H9 (cell line): Measurements from ENCODE around the gene SPATA16. TPM values are rescaled to one million over a fixed set of nuclear protein-coding genes. Genes with fewer than 3 reads are reported as not detected.

ENCODE experiments used
- DNase-seq: peaks from one replicate; pipeline ENCODE4 v3.0.0-alpha.2; 2017
- H2AFZ ChIP-seq: one replicate; pipeline ENCODE4 v1.6.1; 2013; ENCODE audit warnings: mild to moderate bottlenecking, low read length, control low read depth, moderate library complexity
- H2AK5ac ChIP-seq: 2 replicates; pipeline ENCODE4 v1.6.1; 2013; ENCODE audit warnings: low read length, control low read depth, mixed read lengths; ENCODE audit not compliant: insufficient read length
- H2BK120ac ChIP-seq: one replicate; pipeline ENCODE4 v1.6.1; 2013; ENCODE audit warnings: low read depth, mild to moderate bottlenecking, low read length, control low read depth, inconsistent platforms; ENCODE audit not compliant: poor library complexity, severe bottlenecking
- H2BK12ac ChIP-seq: 2 replicates; pipeline ENCODE4 v1.6.1; 2013; ENCODE audit warnings: low read length, control low read depth, mixed read lengths, low read depth; ENCODE audit not compliant: insufficient read length
- H2BK15ac ChIP-seq: 2 replicates; pipeline ENCODE4 v1.6.1; 2013; ENCODE audit warnings: low read depth, low read length, control low read depth
- H2BK20ac ChIP-seq: one replicate; pipeline ENCODE4 v1.6.1; 2013; ENCODE audit warnings: low read depth, mild to moderate bottlenecking, low read length, control low read depth, inconsistent platforms; ENCODE audit not compliant: poor library complexity, severe bottlenecking
- H2BK5ac ChIP-seq: 2 replicates; pipeline ENCODE4 v1.6.1; 2013; ENCODE audit warnings: low read length, control low read depth, mixed read lengths; ENCODE audit not compliant: insufficient read length
- H3K14ac ChIP-seq: 2 replicates; pipeline ENCODE4 v1.6.1; 2013; ENCODE audit warnings: low read length, control low read depth; ENCODE audit not compliant: insufficient read depth
- H3K18ac ChIP-seq: 2 replicates; pipeline ENCODE4 v1.6.1; 2013; ENCODE audit warnings: low read depth, mild to moderate bottlenecking, mixed read lengths, low read length, control low read depth; ENCODE audit not compliant: insufficient read length
- H3K23ac ChIP-seq: 2 replicates; pipeline ENCODE4 v1.6.1; 2013; ENCODE audit warnings: low read length, control low read depth, mixed read lengths, low read depth; ENCODE audit not compliant: insufficient read length
- H3K23me2 ChIP-seq: 2 replicates; pipeline ENCODE4 v1.6.1; 2013; ENCODE audit warnings: low read depth, mild to moderate bottlenecking, mixed read lengths, low read length, control low read depth; ENCODE audit not compliant: insufficient read length, poor library complexity, severe bottlenecking
- H3K27ac ChIP-seq: 2 replicates; pipeline ENCODE4 v1.5.1; 2013; ENCODE audit warnings: low read length, control low read depth, mixed read lengths, low read depth; ENCODE audit not compliant: insufficient read length
- H3K27me3 ChIP-seq: 2 replicates; pipeline ENCODE4 v1.6.1; 2013; ENCODE audit warnings: low read length, control low read depth, inconsistent platforms; ENCODE audit not compliant: insufficient read depth
- H3K4ac ChIP-seq: 2 replicates; pipeline ENCODE4 v1.6.1; 2013; ENCODE audit warnings: low read depth, mild to moderate bottlenecking, control low read depth, inconsistent platforms, low read length, moderate library complexity
- H3K4me1 ChIP-seq: 2 replicates; pipeline ENCODE4 v1.6.1; 2013; ENCODE audit warnings: low read length, control low read depth, inconsistent platforms; ENCODE audit not compliant: insufficient read depth
- H3K4me2 ChIP-seq: 2 replicates; pipeline ENCODE4 v1.6.1; 2013; ENCODE audit warnings: low read length, control low read depth, mixed read lengths; ENCODE audit not compliant: insufficient read length, insufficient read depth
- H3K56ac ChIP-seq: 2 replicates; pipeline ENCODE4 v1.6.1; 2013; ENCODE audit warnings: low read depth, mild to moderate bottlenecking, mixed read lengths, low read length, control low read depth; ENCODE audit not compliant: insufficient read length
- H3K79me1 ChIP-seq: 2 replicates; pipeline ENCODE4 v1.6.1; 2013; ENCODE audit warnings: low read depth, mild to moderate bottlenecking, moderate library complexity, low read length, control low read depth, inconsistent platforms; ENCODE audit not compliant: insufficient read depth, poor library complexity, severe bottlenecking
- H3K79me2 ChIP-seq: 2 replicates; pipeline ENCODE4 v1.6.1; 2013; ENCODE audit warnings: low read length, control low read depth, inconsistent platforms; ENCODE audit not compliant: insufficient read depth
- H3K9ac ChIP-seq: 2 replicates; pipeline ENCODE4 v1.6.1; 2013; ENCODE audit warnings: low read length, control low read depth, mixed read lengths; ENCODE audit not compliant: insufficient read length; ENCODE audit errors: extremely low read depth
- H3K9me3 ChIP-seq: one replicate; pipeline ENCODE4 v1.6.1; 2013; ENCODE audit warnings: low read depth, low read length, inconsistent platforms; ENCODE audit not compliant: control insufficient read depth
- H3T11ph ChIP-seq: one replicate; pipeline ENCODE4 v1.6.1; 2013; ENCODE audit warnings: mild to moderate bottlenecking, low read length, control low read depth, inconsistent platforms
- H4K20me1 ChIP-seq: one replicate; pipeline ENCODE4 v1.6.1; 2013; ENCODE audit not compliant: control insufficient read depth, insufficient read length, insufficient read depth
- H4K5ac ChIP-seq: 2 replicates; pipeline ENCODE4 v1.6.1; 2013; ENCODE audit warnings: low read depth, mild to moderate bottlenecking, mixed read lengths, low read length, control low read depth; ENCODE audit not compliant: insufficient read length
- H4K8ac ChIP-seq: replicated peaks from 2 replicates; pipeline ENCODE4 v1.6.1; 2013; ENCODE audit warnings: low read length, control low read depth, mixed read lengths, low read depth; ENCODE audit not compliant: insufficient read length
- H4K91ac ChIP-seq: 2 replicates; pipeline ENCODE4 v1.6.1; 2013; ENCODE audit warnings: low read depth, mild to moderate bottlenecking, moderate library complexity, mixed read lengths, low read length, control low read depth; ENCODE audit not compliant: insufficient read length
- H3K27ac Mint-ChIP-seq, 3 experiments: 2 replicates in 2 of 3; 3 replicates in 1 of 3; pipeline ENCODE4 v1.8.0; 2020 to 2021; ENCODE audit warnings: mixed read lengths in 3 of 3, mild to moderate bottlenecking in 1 of 3, moderate library complexity in 1 of 3
- H3K27me3 Mint-ChIP-seq: 2 replicates; pipeline ENCODE4 v1.8.0; 2021; ENCODE audit warnings: low read depth, mild to moderate bottlenecking, moderate library complexity, mixed read lengths
- H3K36me3 Mint-ChIP-seq, 3 experiments: 2 replicates in 2 of 3; 3 replicates in 1 of 3; pipeline ENCODE4 v1.8.0; 2020 to 2021; ENCODE audit warnings: low read depth in 3 of 3, mixed read lengths in 3 of 3; ENCODE audit not compliant: insufficient read depth in 1 of 3
- H3K4me1 Mint-ChIP-seq, 2 experiments: 2 replicates each; pipeline ENCODE4 v1.8.0; 2020; ENCODE audit warnings: mixed read lengths in 2 of 2
- H3K4me3 Mint-ChIP-seq, 2 experiments: 2 replicates in 1 of 2; 3 replicates in 1 of 2; pipeline ENCODE4 v1.8.0; 2020 to 2021; ENCODE audit warnings: mild to moderate bottlenecking in 2 of 2, mixed read lengths in 2 of 2, moderate library complexity in 1 of 2
- H3K9me3 Mint-ChIP-seq, 2 experiments: 2 replicates in 1 of 2; 3 replicates in 1 of 2; pipeline ENCODE4 v1.8.0; 2020; ENCODE audit warnings: mild to moderate bottlenecking in 2 of 2, mixed read lengths in 2 of 2, moderate library complexity in 1 of 2
- CTCF ChIP-seq: fragments of 200-600 bp; sonication (generic); conservative IDR thresholded peaks from 3 replicates; pipeline ENCODE4 v1.8.0; 2021; ENCODE audit warnings: antibody characterized with exemption, mild to moderate bottlenecking
- WGBS: extraction: QIAGEN DNeasy Blood & Tissue Kit; methylation state at CpG from one replicate; pipeline ENCODE4 v1.1.7; 2013; ENCODE audit warnings: missing lambda C conversion rate, low lambda C conversion rate, mixed read lengths; ENCODE audit not compliant: insufficient read length; ENCODE audit errors: extremely low coverage; 5-methylcytosine and 5-hydroxymethylcytosine counted together
- total RNA-seq: library from RNA; stranded (reverse); gene quantifications from 2 replicates; pipeline ENCODE4 v1.2.1, GENCODE V29; 2021

Gene SPATA16
- total RNA-seq, 1 experiment from 2014 or later, result not detected

GRCh38 chr3:172913911-172914655, 227.0 kb downstream of the SPATA16 start:
- Histone ChIP-seq H3K27me3 (no peaks in the 10 kb centered on the region), H2AK5ac (no peak overlapping the region), H3K9ac (no peak overlapping the region), H3K4me2 (no peak overlapping the region), H3K27ac (no peak overlapping the region), H3K56ac (no peak overlapping the region), H3K4ac (no peak overlapping the region), H4K5ac (no peak overlapping the region), H3K23me2 (no peaks in the 10 kb centered on the region), H2BK12ac (no peak overlapping the region), H2BK20ac (no peak overlapping the region), H2BK120ac (no peak overlapping the region), H4K20me1 (no peaks in the 10 kb centered on the region), H3K18ac (no peak overlapping the region), H2AFZ (no peak overlapping the region), H3K9me3 (no peaks in the 10 kb centered on the region), H3K79me1 (no peaks in the 10 kb centered on the region), H4K91ac (no peak overlapping the region), H3K23ac (no peak overlapping the region), H3K4me1 (peaks cover 2% of the 10 kb centered on the region; the same call in 1 of the 2 replicates), H3K14ac (no peak overlapping the region), H3T11ph (no peak overlapping the region), H2BK5ac (no peak overlapping the region), H4K8ac (no peak overlapping the region), H3K79me2 (no peaks in the 10 kb centered on the region), H2BK15ac (no peak overlapping the region)
- no peak overlapping the region for H3K4me3 Mint-ChIP-seq
- H3K9me3 Mint-ChIP-seq, result no peaks in the 10 kb centered on the region
- peaks cover 24 to 29% of the 10 kb centered on the region in 2 experiments for H3K4me1 Mint-ChIP-seq
- H3K27ac Mint-ChIP-seq, result no peak overlapping the region
- 100% methylated on average over 1 of the region's 5 CpGs for WGBS
- no peak for TF ChIP-seq CTCF
- no peaks in the 10 kb centered on the region for H3K27me3 Mint-ChIP-seq
- no peaks in the 10 kb centered on the region for H3K36me3 Mint-ChIP-seq
- no peak for DNase-seq
